GF-D8 (cell line): Measurements from ENCODE around the gene TMTC3.
A peak's percentile ranks its signal among the peaks of the same experiment; 100 is the strongest.

Experiments
- DNase-seq: peaks from one replicate; lab custom pipeline; 2025; lab: John Stamatoyannopoulos, UW

Gene TMTC3

DNA sequence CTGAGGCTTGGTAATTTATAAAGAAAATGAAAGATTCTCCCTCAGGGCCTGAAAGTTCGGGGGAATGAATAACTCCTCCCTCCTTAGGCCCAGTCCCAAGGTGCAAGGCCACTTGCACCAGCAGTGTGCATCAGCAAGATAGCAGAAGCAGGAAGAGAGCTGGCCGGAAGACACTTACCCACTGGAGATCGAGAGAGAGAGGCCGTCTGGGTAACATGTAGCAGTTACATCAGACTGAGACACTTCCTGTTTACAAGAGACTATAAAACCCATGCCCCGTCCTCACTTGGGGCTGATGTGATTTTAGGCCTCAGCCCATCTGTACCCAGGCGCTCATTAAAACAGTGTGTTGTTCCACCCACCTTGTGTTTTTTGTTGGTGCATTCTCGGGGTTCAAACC lies 85.2 kb downstream of the TMTC3 start:
- DNase-seq = peak; percentile 12

DNA sequence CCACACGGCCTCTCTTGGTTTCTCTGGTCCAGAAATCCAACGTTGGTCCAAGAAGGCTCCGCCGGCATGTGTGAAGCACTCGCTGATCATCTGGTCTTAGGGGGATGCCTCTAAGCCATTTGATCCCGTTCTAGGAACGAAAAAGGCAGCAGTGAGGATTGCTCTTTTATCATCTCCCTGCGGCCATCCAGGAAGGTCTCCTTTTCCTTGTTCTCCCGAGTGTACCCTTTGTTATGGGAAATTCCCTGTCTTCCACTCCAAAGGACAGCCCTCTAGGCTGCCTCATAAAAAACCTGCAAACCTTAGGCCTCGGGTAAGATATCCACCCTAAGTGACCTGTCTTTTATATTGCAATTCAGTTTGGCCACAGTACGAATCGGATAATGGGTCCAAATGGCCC lies 85.8 kb downstream of the TMTC3 start:
- DNase-seq = no peak

DNA sequence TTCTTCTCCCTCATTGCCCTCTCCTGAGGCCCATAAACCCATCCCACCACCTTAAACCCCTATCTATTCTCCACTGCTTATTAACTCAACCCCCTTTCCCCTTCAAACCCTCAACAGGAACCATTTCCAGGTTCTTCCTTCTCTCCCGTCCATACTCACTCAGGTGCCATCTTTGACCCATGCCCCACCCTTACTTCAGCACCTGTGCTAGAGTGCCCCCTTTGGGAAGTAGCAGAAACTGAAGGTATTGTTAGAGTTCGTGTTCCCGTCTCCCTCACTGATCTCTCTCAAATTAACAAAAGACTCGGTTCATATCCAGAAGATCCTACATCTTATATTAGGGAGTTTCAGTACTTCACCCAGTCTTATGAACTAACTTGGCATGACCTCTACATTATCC lies 86.6 kb downstream of the TMTC3 start:
- DNase-seq = no peak

DNA sequence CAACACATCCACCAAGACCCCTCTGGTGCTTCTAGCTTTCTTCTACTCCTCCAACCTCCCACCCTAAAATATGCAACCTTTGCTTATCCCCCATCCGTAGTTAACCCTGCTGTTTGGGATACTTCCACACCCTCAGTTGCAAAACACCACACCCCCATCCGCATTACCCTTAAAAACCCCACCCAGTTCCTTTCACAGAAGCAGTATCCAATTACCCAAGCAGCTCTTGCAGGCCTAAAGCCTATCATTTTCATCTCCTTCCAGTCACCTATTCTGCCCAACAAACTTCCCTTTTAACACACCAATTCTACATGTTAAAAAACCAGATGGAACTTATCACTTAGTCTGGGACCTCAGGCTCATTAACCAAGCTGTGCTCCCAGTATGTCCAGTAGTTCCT lies 88.2 kb downstream of the TMTC3 start:
- no peak for DNase-seq

DNA sequence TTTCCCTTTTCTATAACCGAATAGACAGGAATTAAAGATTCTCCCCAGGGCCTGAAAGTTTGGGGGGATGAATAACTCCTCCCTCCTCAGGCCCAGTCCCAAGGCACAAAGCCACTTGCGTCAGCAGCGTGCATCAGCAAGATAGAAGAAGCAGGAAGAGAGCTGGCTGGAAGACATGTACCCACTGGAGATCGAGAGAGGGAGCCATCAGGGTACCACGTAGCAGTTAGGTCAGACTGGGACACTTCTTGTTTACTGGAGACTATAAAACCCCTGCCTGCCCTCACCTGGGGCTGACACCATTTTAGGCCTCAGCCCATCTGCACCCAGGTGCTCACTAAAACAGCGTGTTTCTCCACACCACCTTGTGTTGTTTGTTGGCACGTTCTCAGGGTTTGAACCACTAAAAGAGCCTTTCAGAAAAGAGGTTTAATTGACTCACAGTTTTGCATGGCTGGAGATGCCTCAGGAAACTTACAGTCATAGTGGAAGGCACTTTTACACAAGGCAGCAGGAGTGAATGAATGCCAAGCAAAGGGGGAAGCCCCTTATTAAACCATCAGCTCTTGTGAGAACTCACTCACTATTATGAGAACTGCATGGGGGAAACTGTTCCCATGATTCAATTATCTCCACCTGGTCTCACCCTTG lies 93.2 kb downstream of the TMTC3 start:
- no peak for DNase-seq

DNA sequence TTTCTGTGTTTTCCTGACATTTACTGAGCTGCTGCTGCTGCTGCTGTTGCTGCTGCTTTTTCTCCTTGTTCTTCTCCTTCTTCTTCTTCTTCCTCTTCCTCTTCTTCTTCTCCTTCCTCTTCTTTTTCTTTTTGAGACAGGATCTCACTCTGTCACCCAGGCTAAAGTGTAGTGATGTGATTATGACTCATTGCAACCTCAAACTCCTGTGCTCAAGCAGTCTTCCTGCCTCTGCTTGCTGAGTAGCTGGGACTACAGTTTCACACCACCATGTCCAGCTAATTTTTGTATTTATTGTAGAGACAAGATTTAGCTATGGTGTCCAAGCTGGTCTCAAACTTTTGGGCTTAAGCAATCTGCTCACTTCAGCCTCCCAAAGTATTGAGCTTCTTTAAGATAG lies 95.8 kb downstream of the TMTC3 start:
- no peak for DNase-seq

DNA sequence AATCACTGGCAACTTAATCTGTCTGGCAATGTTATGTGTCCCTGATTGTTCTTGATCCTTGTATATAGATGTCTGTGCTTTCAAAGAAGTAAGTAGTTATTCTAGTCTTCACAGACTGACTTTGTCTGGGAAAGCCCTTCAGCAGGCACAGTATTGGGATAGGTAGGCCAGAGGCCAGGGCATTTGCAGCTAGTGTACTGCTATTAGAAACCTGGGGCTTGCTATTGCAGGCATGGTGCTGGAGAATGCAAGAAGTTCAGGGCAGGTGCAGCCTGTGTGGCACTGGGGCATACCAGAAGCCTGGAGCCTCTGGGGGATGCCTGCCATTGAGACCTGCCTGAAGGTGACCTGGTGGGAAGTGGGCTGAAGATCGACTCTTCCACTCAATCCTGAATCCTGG lies 96.3 kb downstream of the TMTC3 start:
- no peak for DNase-seq

DNA sequence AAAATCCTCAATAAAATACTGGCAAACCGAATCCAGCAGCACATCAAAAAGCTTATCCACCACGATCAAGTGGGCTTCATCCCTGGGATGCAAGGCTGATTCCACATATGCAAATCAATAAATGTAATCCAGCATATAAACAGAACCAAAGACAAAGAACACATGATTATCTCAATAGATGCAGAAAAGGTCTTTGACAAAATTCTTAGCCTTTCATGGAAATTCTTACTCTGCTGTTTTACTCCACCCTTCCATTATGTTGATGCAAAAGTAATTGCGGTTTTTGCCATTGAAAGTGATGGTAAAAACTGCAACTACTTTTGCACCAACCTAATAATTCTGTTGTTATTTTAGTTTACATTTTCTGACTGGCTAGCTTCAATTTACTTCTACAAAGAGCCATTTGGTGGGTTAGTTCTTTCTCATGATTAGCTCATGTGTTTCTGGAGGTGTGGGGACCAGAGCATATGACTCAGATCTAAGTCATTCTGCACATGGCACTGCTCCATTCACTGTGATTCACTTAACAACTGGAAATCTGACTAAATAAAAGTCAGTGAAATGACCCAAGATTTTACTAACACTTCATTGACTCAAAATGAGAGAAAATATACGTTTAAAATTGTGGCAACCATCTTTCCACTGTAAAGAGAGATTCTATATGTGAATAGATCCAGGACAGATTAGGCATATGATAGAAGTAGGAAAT lies 99.9 kb downstream of the TMTC3 start:
- DNase-seq = no peak

DNA sequence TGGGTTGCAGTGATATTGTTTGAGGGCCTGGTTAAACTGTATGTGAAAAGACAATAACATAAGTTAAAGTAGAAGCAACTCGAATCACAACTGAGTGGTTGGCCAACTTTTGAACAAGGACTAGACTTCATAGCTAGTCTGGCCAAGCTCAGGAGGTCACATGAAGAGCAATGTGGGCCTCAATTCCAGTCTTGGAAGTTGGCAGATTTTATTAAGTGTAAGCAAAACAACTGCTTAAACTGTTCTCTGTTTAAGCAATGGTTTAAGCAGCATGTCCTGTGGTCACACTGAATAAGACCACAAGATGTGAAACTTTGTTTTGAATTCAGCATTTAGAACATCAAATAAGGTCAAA lies 100.4 kb downstream of the TMTC3 start:
- no peak for DNase-seq

DNA sequence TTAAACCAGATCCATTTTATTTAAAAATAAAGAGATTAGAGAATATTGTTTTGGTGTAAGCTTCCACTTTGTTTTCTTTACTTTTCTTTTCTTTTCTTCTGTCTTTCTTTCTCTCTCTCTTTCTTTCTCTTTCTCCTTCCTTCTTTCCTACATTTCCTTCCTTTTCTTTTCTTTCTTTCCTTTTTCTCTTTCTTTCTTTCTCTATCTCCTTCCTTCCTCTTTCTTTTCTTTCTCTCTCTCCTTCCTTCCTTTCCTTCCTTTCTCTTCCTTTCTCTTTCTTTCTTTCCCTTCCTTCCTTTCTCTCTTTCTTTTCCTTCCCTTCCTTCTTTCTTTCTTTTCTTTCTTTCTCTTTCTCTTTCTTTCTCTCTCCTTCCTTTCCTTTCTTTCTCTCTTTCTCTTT lies 100.8 kb downstream of the TMTC3 start:
- DNase-seq = no peak

DNA sequence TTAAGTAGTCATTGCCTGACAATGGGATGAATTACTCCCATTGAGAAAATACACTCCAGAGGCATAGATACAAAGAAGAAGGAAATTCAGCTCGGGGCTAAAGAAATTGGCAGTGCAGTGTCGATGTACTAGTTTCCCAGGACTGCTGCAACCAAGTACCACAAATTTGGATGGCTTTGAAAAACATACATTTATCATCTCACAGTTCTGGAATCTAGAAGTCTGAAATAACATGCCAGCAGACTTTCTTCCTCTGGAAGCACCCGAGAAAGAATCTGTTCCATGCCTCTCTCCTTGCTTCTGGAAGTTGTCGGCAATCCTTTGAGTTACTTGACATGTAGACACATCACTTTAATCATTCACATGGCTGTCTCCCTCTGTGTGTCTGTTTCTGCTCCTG lies 101.9 kb downstream of the TMTC3 start:
- no peak for DNase-seq

DNA sequence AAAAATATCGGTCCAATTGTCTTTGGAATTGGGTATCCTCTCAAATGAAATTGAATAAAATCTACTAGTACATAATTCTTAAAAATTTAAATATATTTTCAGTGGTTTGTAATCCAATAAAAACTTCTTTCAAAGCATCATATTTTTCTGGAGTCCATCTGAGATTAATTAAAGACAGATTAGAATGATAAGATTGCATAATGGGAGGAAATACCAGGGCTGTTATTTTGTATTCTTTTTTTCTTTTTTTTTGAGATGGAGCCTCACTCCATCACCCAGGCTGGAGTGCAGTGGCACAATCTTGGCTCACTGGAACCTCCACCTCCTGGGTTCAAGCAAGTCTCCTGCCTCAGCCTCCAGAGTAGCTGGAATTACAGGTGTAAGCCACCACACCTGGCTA lies 103.8 kb downstream of the TMTC3 start:
- DNase-seq = no peak

DNA sequence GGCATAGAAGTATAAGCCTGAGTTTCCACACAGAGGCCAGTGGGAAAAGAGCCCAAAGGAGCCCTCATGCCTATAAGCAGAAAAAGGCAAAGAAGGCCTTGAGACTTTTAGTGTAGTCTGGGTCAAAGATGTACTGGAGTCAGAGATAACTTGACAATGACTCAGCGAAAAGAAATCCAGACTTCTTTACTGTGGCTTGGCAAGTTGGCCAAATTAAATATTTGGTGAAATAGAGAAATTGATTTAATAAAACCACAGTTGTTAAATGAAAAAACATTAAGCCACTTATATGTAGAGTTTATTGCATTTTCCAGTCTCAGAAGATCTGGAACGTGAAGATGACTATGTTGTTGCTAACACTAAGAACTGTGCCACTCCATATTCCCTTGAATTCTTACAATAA lies 105.1 kb downstream of the TMTC3 start:
- DNase-seq = no peak

DNA sequence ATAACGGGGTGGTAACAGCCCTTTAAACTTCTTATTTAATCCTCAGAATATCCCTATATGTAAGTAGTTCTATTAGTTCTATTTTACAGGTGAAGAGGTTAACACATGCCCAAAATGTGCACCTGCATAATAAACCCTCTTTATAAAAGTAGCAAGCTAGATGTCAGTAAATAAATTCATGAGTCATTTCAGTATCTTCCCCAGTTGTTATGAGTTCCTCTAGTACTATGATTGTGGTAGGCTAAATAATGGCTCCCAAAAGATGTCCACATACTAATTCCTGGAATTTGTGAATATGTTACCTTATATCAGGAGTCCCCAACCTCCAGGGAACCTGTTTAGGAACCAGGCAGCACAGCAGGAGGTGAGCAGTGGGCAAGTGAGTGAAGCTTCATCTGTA lies 106.5 kb downstream of the TMTC3 start:
- DNase-seq = no peak
